IPS-20b (cell line): Measurements from ENCODE around the gene DUS3L.
"Not testable (repeated sequence)": the region's sequence is repeated elsewhere in the genome, so short reads cannot be mapped to it uniquely, and the experiment has no call there.

Experiments
- H3K27ac ChIP-seq: one replicate; pipeline ENCODE4 v1.5.1; 2013; ENCODE audit warnings: low read length
- H3K27me3 ChIP-seq: 2 replicates; pipeline ENCODE4 v1.6.1; 2013; ENCODE audit warnings: mild to moderate bottlenecking, low read length, inconsistent platforms; ENCODE audit not compliant: insufficient read depth
- H3K36me3 ChIP-seq: 2 replicates; pipeline ENCODE4 v1.6.1; 2013; ENCODE audit warnings: low read depth, mild to moderate bottlenecking, inconsistent platforms, low read length, moderate library complexity; ENCODE audit not compliant: insufficient read depth
- H3K4me1 ChIP-seq: 2 replicates; pipeline ENCODE4 v1.6.1; 2013; ENCODE audit warnings: mild to moderate bottlenecking, control low read depth, inconsistent platforms, low read length, moderate library complexity; ENCODE audit not compliant: insufficient read depth
- H3K4me3 ChIP-seq: 2 replicates; pipeline ENCODE4 v1.5.1; 2013; ENCODE audit warnings: mild to moderate bottlenecking, low read length, inconsistent platforms
- H3K9ac ChIP-seq: 2 replicates; pipeline ENCODE4 v1.6.1; 2013; ENCODE audit warnings: low read depth, mild to moderate bottlenecking, inconsistent platforms, low read length, moderate library complexity
- H3K9me3 ChIP-seq: 2 replicates; pipeline ENCODE4 v1.6.1; 2013; ENCODE audit warnings: mild to moderate bottlenecking, low read depth, low read length, inconsistent platforms; ENCODE audit not compliant: insufficient read depth

Gene DUS3L

DNA sequence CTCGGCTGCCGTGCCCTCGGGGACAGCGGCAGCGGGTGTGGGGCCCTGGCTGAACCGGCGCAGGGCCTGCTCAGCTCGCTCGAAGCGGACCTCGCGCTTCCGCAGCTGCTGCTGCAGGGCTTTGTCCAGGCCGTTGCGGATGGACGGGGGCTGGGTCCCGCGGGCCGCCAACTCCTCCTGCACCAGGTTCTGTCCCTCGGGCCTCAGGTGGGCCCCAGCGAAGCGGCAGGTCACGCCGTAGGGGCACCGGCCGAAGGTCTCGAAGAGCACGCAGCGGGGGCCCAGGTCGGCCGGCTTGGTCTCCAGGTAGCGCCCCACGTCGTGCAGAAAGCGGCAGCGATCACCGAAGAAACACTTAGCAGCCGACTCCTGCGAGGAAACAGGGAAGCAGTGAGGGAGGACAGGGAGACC, 1.6 kb downstream of the DUS3L start:
- Histone ChIP-seq H3K4me3 (no peak overlapping the region), H3K36me3 (peaks cover 43% of the 10 kb centered on the region), H3K27me3 (no peaks in the 10 kb centered on the region), H3K4me1 (no peaks in the 10 kb centered on the region), H3K27ac (no peak overlapping the region), H3K9ac (no peak overlapping the region), H3K9me3 (no peaks in the 10 kb centered on the region; the same call in 1 of the 2 replicates)

DNA sequence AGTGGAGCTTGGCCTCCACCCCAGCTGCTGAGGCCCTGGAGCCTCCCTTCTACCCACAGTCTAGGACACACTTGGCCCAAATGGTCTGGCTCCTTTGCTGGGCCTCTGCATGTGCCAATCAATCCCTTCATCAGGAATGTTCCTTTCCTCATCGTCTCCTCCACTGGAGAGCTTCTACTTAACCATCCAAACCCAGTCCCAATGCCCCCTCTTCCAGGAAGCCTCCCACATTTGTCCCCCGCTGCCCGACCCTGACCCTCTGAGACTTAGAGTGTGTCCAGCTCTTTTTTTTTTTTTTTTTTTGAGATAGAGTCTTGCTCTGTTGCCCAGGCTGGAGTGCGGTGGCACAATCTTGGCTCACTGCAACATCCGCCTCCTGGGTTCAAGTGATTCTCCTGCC, 2.5 kb downstream of the DUS3L start:
- Histone ChIP-seq H3K27ac (no peak overlapping the region), H3K36me3 (peaks cover 43% of the 10 kb centered on the region), H3K4me1 (no peaks in the 10 kb centered on the region)

DNA sequence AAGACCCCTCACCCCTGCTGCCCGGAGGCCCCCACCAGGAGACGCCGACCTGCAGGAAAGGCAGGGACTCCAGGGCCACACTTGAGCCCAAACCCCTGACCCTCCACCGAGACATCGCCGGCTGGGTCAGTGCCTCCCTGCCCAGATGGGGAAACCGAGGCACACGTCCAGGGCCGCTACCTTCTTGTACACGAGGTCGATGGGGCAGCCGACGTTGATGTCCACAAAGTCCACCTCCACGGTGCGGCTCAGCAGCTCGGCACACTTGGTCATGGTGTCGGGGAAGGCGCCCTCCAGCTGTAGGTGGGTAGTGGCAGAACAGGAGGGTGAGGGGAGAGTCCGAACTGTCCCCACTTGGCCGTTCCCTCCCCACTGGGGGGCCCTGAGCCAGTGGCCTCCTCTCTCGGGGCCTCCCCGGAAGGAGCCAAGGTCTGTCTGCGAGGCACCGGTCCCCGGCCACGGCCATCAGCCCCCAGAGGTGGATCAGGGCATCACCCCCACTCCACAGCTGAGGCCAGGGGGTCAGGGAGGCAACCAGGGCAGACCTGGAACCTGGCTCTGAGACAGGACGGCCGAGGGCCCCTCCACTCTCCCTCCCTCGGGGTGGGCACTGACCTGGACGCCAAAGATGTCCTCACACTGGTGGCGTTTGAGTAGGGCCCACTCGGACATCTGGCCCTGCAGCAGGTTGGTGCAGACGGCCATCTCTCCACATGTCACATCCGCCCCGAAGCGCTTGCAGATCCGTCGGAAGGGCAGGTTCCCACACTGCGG, 3.4 kb downstream of the DUS3L start:
- Histone ChIP-seq H3K36me3 (peaks cover 43% of the 10 kb centered on the region), H3K4me1 (no peaks in the 10 kb centered on the region), H3K4me3 (no peak overlapping the region), H3K9ac (no peak overlapping the region), H3K27me3 (no peaks in the 10 kb centered on the region), H3K27ac (no peak overlapping the region), H3K9me3 (no peaks in the 10 kb centered on the region; the same call in 1 of the 2 replicates)

More for the DNA sequence above, 2.5 kb downstream of the DUS3L start:
- no peak overlapping the region for H3K4me3 ChIP-seq
- H3K27me3 ChIP-seq, result no peaks in the 10 kb centered on the region
- H3K9me3 ChIP-seq, result no peaks in the 10 kb centered on the region; the same call in 1 of the 2 replicates
- H3K9ac ChIP-seq, result no peak overlapping the region

DNA sequence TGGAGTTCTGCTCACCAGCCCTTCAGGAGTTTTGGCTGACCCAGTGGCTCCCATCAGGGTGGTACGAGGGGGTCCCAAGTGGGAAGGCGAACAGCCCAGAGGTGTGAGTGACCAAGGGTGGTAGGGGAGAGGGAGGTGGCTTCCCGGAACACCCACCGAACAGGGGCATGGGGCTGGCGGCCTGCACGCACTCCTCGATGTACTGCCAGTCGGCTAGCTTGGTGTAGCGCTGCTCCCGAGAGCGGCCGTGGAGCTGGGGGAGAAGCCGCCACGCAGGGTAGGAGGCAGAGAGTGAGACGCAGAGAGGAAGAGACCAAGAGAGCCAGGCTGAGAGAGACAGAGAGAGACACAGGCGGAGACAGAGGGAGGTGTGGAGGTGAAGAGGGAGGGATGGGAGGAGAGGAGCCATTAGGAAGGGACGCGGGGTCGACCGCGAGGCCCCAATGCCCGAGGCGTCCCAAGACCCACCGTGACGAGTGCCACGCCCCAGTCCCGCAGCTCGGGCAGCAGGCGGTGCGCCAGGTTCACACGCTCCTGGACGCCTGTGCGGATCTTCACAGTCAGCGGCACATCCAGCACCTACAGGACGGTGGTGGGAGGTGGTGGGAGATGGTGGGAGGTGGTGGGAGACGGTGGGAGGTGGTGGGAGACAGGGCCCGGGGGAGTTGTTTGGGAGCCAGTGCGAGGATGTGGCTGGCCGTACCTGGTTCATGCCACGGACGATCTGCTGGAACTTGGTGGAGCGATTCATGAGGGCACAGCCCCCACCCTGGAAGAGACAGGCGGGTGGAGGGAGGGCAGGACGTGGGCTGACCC, 4.2 kb downstream of the DUS3L start:
- H3K27me3 ChIP-seq, result no peaks in the 10 kb centered on the region
- H3K4me3 ChIP-seq, result no peak overlapping the region
- no peaks in the 10 kb centered on the region for H3K4me1 ChIP-seq
- no peaks in the 10 kb centered on the region; the same call in 1 of the 2 replicates for H3K9me3 ChIP-seq
- H3K36me3 ChIP-seq, result peaks cover 43% of the 10 kb centered on the region
- H3K27ac ChIP-seq, result no peak overlapping the region
- H3K9ac ChIP-seq, result no peak overlapping the region

DNA sequence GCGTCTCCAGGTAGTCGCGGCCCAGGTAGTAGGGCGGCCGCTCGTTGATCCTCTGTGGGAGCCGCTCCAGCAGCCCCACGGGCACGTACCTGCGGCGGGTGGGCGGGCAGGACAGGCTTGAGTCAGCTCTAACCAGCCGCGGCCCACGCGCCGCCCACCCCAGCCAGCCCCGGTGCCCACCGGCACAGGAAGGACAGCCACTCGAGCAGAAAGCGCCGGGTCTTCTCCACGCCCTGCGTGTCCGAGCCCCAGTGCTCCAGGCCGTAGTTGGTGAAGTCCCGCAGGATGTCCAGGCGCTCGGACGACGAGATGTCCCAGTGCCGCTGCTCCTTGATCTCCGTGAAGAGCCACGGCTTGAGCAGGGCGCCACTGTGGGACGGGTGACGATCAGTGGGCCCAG, 5.5 kb downstream of the DUS3L start:
- Histone ChIP-seq H3K36me3 (peaks cover 43% of the 10 kb centered on the region), H3K27me3 (no peaks in the 10 kb centered on the region), H3K9ac (no peak overlapping the region), H3K9me3 (no peaks in the 10 kb centered on the region; the same call in 1 of the 2 replicates), H3K4me3 (no peak overlapping the region), H3K27ac (no peak overlapping the region), H3K4me1 (no peaks in the 10 kb centered on the region)

DNA sequence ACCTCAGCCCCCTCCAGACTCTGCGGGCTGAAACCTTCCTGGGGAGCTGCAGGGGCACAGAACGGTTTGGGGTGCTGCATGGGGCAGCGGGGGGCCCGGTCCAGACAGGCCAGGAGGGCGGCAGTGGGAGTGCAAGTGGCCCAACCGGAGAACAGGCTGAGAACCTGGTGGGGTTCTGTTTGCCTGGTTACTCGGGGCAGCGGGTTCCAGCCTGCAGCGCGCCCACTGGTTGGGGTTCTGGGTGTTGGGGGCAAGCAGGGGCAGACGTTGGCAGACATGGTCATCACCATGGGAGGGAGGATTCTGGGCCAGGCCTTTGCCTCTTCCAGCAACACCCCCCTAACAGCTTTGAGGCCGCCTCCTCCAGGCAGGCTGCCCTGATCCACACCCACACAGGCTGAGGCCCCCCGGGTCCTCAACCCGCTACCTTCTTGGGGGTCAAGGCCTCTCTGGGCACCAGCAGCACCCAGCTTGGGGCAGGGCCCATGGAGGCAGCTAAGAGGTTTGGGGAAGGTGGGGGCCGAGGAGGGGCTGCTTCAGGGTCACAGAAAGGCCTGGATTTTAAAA, 6.3 kb downstream of the DUS3L start, which contains the start of gene PRR22:
Gene PRR22 (minus strand): TSS at position 166 of the 567 bp plus-strand sequence. CDS start 86 bp downstream, at position 80.
- H3K4me3 ChIP-seq, result no peak within 1 kb of the TSS
- H3K9me3 ChIP-seq, result no peaks in the 10 kb centered on the region; the same call in 1 of the 2 replicates
- no peaks in the 10 kb centered on the region for H3K27me3 ChIP-seq
- no peaks in the 10 kb centered on the region for H3K4me1 ChIP-seq
- H3K36me3 ChIP-seq, result peaks cover 38% of the 10 kb centered on the region
- no peak within 1 kb of the TSS for H3K27ac ChIP-seq
- no peak within 1 kb of the TSS for H3K9ac ChIP-seq

DNA sequence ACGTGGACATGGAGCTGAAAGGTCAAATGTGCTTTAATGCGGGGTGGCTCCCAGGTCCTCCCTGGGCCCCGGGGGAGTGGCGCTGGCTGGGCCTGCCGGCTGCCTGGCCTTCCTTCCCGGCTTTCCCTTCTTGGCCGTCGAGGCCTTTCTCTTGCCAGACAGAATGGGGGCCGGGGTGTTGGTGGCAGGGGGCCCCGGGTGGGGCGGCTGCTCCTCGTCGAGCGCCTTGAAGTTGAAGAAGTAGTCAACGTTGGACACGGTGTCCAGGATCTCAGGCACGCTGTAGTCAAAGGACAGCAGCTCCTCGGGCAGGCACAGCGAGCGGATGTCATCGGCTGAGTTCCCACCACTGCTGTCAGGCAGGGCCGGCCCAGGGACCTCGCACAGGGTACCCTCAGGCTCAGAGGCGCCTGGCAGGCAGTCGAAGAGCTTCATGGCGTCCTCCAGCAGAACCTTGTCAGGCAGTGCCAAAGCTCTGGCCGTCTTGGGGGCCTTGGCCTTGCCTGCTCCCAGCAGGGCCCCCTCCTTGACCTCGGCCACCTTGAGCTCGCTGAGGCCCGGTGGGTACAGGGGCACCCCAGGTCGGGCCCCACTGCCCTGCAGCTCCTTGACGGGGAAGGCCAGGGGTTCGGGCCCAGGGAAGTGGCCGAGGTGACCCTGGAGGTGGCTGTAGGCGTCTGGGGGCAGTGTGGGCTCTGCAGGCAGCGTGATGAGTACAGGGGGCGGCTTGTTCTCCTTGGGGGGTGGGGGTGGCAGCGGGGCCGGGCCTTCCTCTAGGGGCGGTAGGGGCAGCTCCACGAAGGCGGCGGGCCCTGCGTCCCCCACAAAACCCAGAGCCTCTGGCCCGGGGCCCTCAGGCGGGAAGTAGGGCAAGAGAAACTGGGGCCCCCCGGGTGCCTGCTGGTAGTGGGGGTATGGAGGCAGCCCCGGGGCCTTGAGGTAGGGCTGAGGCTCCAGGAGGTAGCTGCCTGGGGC, 7.7 kb downstream of the DUS3L start:
- no peaks in the 10 kb centered on the region; the same call in 1 of the 2 replicates for H3K9me3 ChIP-seq
- H3K9ac ChIP-seq, result no peak overlapping the region
- H3K27me3 ChIP-seq, result no peaks in the 10 kb centered on the region
- peaks cover 26% of the 10 kb centered on the region for H3K36me3 ChIP-seq
- H3K4me3 ChIP-seq, result no peak overlapping the region
- H3K27ac ChIP-seq, result no peak overlapping the region
- no peaks in the 10 kb centered on the region for H3K4me1 ChIP-seq

DNA sequence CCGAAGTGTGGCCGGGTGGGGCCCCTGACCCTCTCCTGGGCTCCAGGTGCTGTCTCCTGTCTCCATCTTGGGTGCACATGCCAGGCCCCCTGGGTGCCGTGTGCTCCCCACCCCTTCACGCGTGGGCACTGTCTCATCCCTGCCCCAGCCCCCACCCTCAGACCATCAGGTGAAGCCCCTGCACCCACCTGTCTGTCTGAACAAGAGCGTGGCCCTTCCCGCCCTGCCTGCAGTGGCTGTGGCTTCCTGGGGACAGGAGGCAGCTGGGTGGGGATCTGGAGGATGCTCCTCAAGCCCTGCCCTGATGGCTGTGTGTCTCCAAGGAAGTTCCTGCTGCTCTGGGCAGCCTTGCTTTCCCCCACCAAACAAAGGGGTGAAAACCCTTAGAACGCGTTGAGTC, 8.6 kb downstream of the DUS3L start:
- Histone ChIP-seq H3K4me3 (no peak overlapping the region), H3K27ac (no peak overlapping the region), H3K4me1 (no peaks in the 10 kb centered on the region), H3K9me3 (no peaks in the 10 kb centered on the region; the same call in 1 of the 2 replicates), H3K9ac (no peak overlapping the region), H3K27me3 (no peaks in the 10 kb centered on the region), H3K36me3 (peaks cover 17% of the 10 kb centered on the region)

DNA sequence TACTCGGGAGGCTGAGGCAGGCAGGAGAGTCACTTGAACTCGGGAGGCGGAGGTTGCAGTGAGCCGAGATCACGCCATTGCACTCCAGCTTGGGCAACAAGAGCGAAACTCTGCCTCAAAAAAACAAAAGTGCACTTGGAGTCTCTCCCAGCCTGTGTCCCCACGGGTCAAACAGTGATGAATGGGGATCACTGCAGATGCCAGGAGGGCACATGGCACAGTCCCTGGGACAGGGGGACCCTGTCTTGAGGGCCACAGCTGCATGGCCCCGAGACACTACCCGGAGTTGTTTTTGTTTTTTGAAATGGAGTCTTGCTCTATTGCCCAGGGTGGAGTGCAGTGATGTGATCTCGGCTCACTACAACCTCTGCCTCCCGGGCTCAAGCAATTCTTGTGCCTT, 10.0 kb downstream of the DUS3L start:
- H3K9ac ChIP-seq, H3K27ac ChIP-seq, H3K4me3 ChIP-seq, H3K27me3 ChIP-seq, H3K4me1 ChIP-seq, H3K36me3 ChIP-seq, H3K9me3 ChIP-seq: not testable (repeated sequence)

DNA sequence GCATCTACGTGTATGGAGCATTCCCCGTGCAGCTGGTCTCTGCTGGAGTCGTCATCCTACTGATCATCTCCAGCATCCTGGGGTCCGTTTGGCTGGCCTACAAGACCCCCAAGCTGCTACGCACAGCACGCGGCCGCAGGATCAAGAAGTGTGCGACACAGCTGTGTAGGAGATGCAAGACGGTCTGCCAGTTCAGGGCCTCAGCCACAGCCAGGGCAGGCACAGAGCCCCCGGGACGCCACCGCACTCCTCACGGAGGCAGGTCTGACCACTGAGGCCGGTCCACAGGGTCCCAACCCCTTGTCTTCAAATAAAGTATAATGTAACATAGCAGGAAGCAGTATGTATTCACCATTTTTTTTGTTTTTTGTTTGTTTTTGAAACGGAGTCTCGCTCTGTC, 12.6 kb downstream of the DUS3L start:
- Histone ChIP-seq H3K4me3 (no peak overlapping the region), H3K9me3 (no peaks in the 10 kb centered on the region), H3K4me1 (no peaks in the 10 kb centered on the region), H3K9ac (no peak overlapping the region; the same call in 1 of the 2 replicates), H3K27ac (no peak overlapping the region), H3K36me3 (no peaks in the 10 kb centered on the region), H3K27me3 (no peaks in the 10 kb centered on the region)
